HepG2 (cell line): ENCODE results near the gene NAP1L1. TPM values are rescaled to one million over a fixed set of nuclear protein-coding genes. Genes with fewer than 3 reads are reported as not detected.

Experiments used
- ERF ChIP-seq: IDR thresholded peaks from 2 replicates; pipeline ENCODE4 v1.6.1; 2018; ENCODE audit warnings: missing biosample characterization, missing genetic modification reagents
- ISL2 ChIP-seq: sonication (generic); formaldehyde crosslinking; IDR thresholded peaks from 2 replicates; pipeline ENCODE4 v1.5.0; 2020; ENCODE audit warnings: missing genetic modification reagents
- MED1 ChIP-seq: sonication (generic); formaldehyde crosslinking; IDR thresholded peaks from 2 replicates; pipeline ENCODE4 v1.4.0; 2020; ENCODE audit warnings: missing genetic modification reagents
- RXRB ChIP-seq: IDR thresholded peaks from 2 replicates; pipeline ENCODE4 v1.6.1; 2016; ENCODE audit warnings: borderline replicate concordance, missing genetic modification reagents, missing compliant biosample characterization
- SIN3B ChIP-seq: fragments of 150-350 bp; IDR thresholded peaks from 2 replicates; pipeline ENCODE4 v1.6.1; 2014; ENCODE audit warnings: low read length
- ZNF24 ChIP-seq: fragments of 450-650 bp; IDR thresholded peaks from 2 replicates; pipeline ENCODE4 v1.6.1; 2017; ENCODE audit warnings: antibody characterized with exemption, mild to moderate bottlenecking
- polyA plus RNA-seq, 8 experiments: library from polyadenylated mRNA; depleted of rRNA in 3 of 8; stranded (reverse) in 7 of 8; unstranded in 1 of 8; fragments of >200 nt; fragmentation: Illumina TruSeq in 4 of 8; extraction: Trizol in 4 of 8; gene quantifications; 2 replicates each; pipeline versions ENCODE4 v1.2.1 to v1.2.3, GENCODE V29; 2011 to 2016; ENCODE audit warnings: low read depth in 4 of 8, missing spikeins in 1 of 8, mixed read lengths in 1 of 8; ENCODE audit not compliant: insufficient read depth in 1 of 8
- total RNA-seq, 5 experiments: library from RNA; depleted of rRNA; stranded (reverse); fragments of >200 nt; fragmentation: Illumina TruSeq; extraction: Trizol; gene quantifications; 2 replicates each; pipeline ENCODE4 v1.2.3, GENCODE V29; 2016; ENCODE audit warnings: low read depth in 1 of 5
- TF ChIP-seq, protein P1 (sequence below), 2 experiments: sonication (generic) in 1 of 2; formaldehyde crosslinking in 1 of 2; IDR thresholded peaks; 2 replicates each; pipeline versions ENCODE4 v1.5.1 to v1.6.1; 2011 to 2020; ENCODE audit warnings: borderline replicate concordance in 1 of 2, low read depth in 1 of 2, low read length in 1 of 2, mild to moderate bottlenecking in 1 of 2, missing genetic modification reagents in 1 of 2, moderate library complexity in 1 of 2
- TF ChIP-seq, protein P2 (sequence below): IDR thresholded peaks from 2 replicates; pipeline ENCODE4 v1.6.1; 2016; ENCODE audit warnings: low read depth
- TF ChIP-seq, protein P3 (sequence below): sonication (generic); formaldehyde crosslinking; IDR thresholded peaks from 2 replicates; pipeline ENCODE4 v1.5.0; 2020; ENCODE audit warnings: missing genetic modification reagents

Gene NAP1L1
- total and polyA plus RNA-seq, 2 of the 13 experiments (the other 11 are each of a cell fraction or from before 2014, with no cell fraction given) = 207 to 309 TPM

DNA sequence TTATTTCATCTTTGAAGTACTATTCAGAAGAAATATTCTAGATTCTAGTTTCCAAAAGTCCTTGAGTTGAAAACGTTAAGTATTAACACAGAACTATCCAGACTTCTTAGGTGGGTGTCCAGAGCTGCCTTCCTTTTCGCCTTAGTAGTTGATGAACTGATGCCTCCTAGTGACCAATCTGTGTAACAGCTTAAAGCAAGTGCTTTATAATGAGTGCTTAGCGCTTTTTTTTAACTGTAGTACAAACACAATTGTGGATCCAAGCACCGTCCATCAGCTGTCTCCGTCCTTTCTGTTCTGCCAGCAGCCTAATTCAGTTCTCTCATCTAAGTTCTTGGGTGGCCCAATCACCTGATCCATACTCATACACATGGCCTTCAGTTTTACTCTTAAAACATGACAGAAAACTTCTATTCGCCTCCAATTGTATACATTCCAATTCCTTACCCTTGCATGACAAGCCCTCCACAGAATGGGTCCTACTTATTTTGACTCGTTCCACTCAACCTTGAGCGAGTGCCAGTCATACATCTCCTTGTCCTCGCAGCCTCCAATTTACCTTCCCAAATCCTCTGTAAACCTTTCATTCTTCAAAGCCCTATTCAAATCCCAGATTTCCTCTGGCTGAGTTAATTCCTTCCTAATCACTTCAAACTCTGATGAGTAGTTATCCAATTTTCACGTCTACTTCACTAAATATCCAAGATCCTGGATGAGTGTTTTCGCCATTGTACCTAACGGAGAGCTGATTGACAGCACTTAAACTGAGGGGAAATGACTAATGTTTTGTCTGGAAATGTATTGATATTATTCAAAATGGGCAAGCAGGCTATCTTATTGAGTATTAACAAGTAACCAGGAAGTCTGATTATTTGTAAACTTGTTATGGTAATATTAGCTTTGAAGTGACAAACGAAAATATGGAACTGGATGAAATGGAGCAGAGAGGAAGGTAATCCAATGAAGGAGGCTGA is 47.1 kb downstream of the NAP1L1 start (continued):
- TF ChIP-seq ISL2 (CRISPR knock-in tag) (0 out of 2 replicates have a peak, but pooled peaks have one; percentile 13), SIN3B (no peak), ZNF24 (no peak), RXRB (CRISPR knock-in tag) (0 out of 2 replicates have a peak, but pooled peaks have one; percentile 10), MED1 (CRISPR knock-in tag) (0 out of 2 replicates have a peak, but pooled peaks have one; percentile 21), ERF (CRISPR knock-in tag) (no peak)
- TF ChIP-seq, protein P1, sequence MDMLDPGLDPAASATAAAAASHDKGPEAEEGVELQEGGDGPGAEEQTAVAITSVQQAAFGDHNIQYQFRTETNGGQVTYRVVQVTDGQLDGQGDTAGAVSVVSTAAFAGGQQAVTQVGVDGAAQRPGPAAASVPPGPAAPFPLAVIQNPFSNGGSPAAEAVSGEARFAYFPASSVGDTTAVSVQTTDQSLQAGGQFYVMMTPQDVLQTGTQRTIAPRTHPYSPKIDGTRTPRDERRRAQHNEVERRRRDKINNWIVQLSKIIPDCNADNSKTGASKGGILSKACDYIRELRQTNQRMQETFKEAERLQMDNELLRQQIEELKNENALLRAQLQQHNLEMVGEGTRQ (IDR thresholded peaks at IDR 0.05; ENCODE audit: low read depth, low read length) = no peak
- TF ChIP-seq, protein P1 (CRISPR knock-in tag; IDR thresholded peaks at IDR 0.05; ENCODE audit: borderline replicate concordance) = no peak
- TF ChIP-seq, protein P2, sequence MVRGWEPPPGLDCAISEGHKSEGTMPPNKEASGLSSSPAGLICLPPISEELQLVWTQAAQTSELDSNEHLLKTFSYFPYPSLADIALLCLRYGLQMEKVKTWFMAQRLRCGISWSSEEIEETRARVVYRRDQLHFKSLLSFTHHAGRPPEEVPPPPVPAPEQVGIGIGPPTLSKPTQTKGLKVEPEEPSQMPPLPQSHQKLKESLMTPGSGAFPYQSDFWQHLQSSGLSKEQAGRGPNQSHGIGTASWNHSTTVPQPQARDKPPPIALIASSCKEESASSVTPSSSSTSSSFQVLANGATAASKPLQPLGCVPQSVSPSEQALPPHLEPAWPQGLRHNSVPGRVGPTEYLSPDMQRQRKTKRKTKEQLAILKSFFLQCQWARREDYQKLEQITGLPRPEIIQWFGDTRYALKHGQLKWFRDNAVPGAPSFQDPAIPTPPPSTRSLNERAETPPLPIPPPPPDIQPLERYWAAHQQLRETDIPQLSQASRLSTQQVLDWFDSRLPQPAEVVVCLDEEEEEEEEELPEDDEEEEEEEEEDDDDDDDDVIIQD (CRISPR knock-in tag) = 0 out of 2 replicates have a peak, but pooled peaks have one; percentile 44
- TF ChIP-seq, protein P3, sequence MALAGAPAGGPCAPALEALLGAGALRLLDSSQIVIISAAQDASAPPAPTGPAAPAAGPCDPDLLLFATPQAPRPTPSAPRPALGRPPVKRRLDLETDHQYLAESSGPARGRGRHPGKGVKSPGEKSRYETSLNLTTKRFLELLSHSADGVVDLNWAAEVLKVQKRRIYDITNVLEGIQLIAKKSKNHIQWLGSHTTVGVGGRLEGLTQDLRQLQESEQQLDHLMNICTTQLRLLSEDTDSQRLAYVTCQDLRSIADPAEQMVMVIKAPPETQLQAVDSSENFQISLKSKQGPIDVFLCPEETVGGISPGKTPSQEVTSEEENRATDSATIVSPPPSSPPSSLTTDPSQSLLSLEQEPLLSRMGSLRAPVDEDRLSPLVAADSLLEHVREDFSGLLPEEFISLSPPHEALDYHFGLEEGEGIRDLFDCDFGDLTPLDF (CRISPR knock-in tag) = no peak
